GM23338 (cell line): ENCODE results near the gene ST6GALNAC3. TPM values are rescaled to one million over a fixed set of nuclear protein-coding genes. Genes with fewer than 3 reads are reported as not detected.
"Not testable (repeated sequence)": the region's sequence is repeated elsewhere in the genome, so short reads cannot be mapped to it uniquely, and the experiment has no call there.

Source experiments
- ATAC-seq: fragments of 200-7000 bp; cut with Tn5 transposase; 3 replicates; pipeline ENCODE4 v1.9.1; 2020
- DNase-seq: peaks from one replicate; pipeline ENCODE4 v3.0.0-alpha.2; 2015; ENCODE audit warnings: low spot score
- H2AFZ ChIP-seq: fragments of 200-600 bp; sonication (generic); 2 replicates; pipeline ENCODE4 v1.8.0; 2016; ENCODE audit warnings: antibody characterized with exemption, mild to moderate bottlenecking, moderate library complexity
- H3F3A ChIP-seq: fragments of 200-600 bp; sonication (generic); replicated peaks from 2 replicates; pipeline ENCODE4 v1.8.0; 2017; ENCODE audit warnings: antibody characterized with exemption, mixed run types, low read depth
- H3K27ac ChIP-seq: fragments of 200-600 bp; sonication (generic); 2 replicates; pipeline ENCODE4 v1.6.1; 2016; ENCODE audit warnings: low read depth
- H3K27me3 ChIP-seq: fragments of 200-600 bp; sonication (generic); 2 replicates; pipeline ENCODE4 v1.8.0; 2016; ENCODE audit warnings: mild to moderate bottlenecking, mixed run types, moderate library complexity; ENCODE audit not compliant: insufficient read depth
- H3K36me3 ChIP-seq: fragments of 200-600 bp; sonication (generic); 2 replicates; pipeline ENCODE4 v1.8.0; 2016; ENCODE audit warnings: mild to moderate bottlenecking; ENCODE audit not compliant: insufficient read depth
- H3K4me1 ChIP-seq: fragments of 200-600 bp; sonication (generic); 2 replicates; pipeline ENCODE4 v1.8.0; 2016; ENCODE audit warnings: mild to moderate bottlenecking, moderate library complexity; ENCODE audit not compliant: insufficient read depth
- H3K4me2 ChIP-seq: fragments of 200-600 bp; sonication (generic); 2 replicates; pipeline ENCODE4 v1.7.1; 2017; ENCODE audit warnings: mixed run types
- H3K4me3 ChIP-seq: fragments of 200-600 bp; sonication (generic); 2 replicates; pipeline ENCODE4 v1.6.1; 2016; ENCODE audit warnings: mixed run types
- H3K79me2 ChIP-seq: fragments of 200-600 bp; sonication (generic); replicated peaks from 2 replicates; pipeline ENCODE4 v1.8.0; 2017; ENCODE audit warnings: mild to moderate bottlenecking; ENCODE audit not compliant: insufficient read depth
- H3K9me2 ChIP-seq: fragments of 200-600 bp; sonication (generic); 2 replicates; pipeline ENCODE4 v1.8.0; 2017; ENCODE audit not compliant: insufficient read depth
- H4K20me1 ChIP-seq: fragments of 200-600 bp; sonication (generic); replicated peaks from 2 replicates; pipeline ENCODE4 v1.8.0; 2017; ENCODE audit warnings: mild to moderate bottlenecking; ENCODE audit not compliant: insufficient read depth
- H3K27ac Mint-ChIP-seq: 2 replicates; pipeline ENCODE4 v1.8.0; 2020; ENCODE audit warnings: inconsistent platforms, mild to moderate bottlenecking, moderate library complexity, mixed read lengths
- H3K27me3 Mint-ChIP-seq: 3 replicates; pipeline ENCODE4 v1.8.0; 2022; ENCODE audit warnings: low read depth, mild to moderate bottlenecking, moderate library complexity, mixed read lengths, inconsistent platforms; ENCODE audit not compliant: insufficient read depth, poor library complexity
- H3K36me3 Mint-ChIP-seq: 3 replicates; pipeline ENCODE4 v1.8.0; 2021; ENCODE audit warnings: low read depth, mild to moderate bottlenecking, inconsistent platforms, moderate library complexity, mixed read lengths
- H3K4me1 Mint-ChIP-seq: 3 replicates; pipeline ENCODE4 v1.8.0; 2020; ENCODE audit warnings: mild to moderate bottlenecking, inconsistent platforms, mixed read lengths
- H3K4me3 Mint-ChIP-seq: 3 replicates; pipeline ENCODE4 v1.8.0; 2021; ENCODE audit warnings: moderate library complexity, mild to moderate bottlenecking, inconsistent platforms, mixed read lengths
- H3K9me3 Mint-ChIP-seq: 3 replicates; pipeline ENCODE4 v1.8.0; 2020; ENCODE audit warnings: moderate library complexity, mild to moderate bottlenecking, inconsistent platforms, mixed read lengths
- CREB1 ChIP-seq: fragments of 250-450 bp; sonication (Bioruptor Pico); IDR thresholded peaks from 2 replicates; pipeline ENCODE4 v1.5.0; 2020; ENCODE audit warnings: low read depth, mild to moderate bottlenecking, moderate library complexity
- EZH2 ChIP-seq: fragments of 200-600 bp; sonication (generic); IDR thresholded peaks from one replicate; pipeline ENCODE4 v1.8.0; 2017; ENCODE audit warnings: antibody characterized with exemption, mild to moderate bottlenecking, low read depth; ENCODE audit not compliant: unreplicated experiment
- JUNB ChIP-seq: IDR thresholded peaks from one replicate; pipeline ENCODE4 v1.6.1; 2016; ENCODE audit warnings: antibody characterized with exemption; ENCODE audit not compliant: unreplicated experiment
- POLR2AphosphoS5 ChIP-seq: IDR thresholded peaks from 2 replicates; pipeline ENCODE4 v1.6.1; 2016; ENCODE audit warnings: antibody characterized with exemption, low read depth
- STAT1 ChIP-seq: IDR thresholded peaks from one replicate; pipeline ENCODE4 v1.6.1; 2016; ENCODE audit warnings: antibody characterized with exemption; ENCODE audit not compliant: unreplicated experiment
- ZNF114 ChIP-seq: fragments of 250-450 bp; sonication (Bioruptor Pico); IDR thresholded peaks from 2 replicates; pipeline ENCODE4 v1.5.0; 2020; ENCODE audit warnings: mild to moderate bottlenecking, moderate library complexity
- ZNF331 ChIP-seq: fragments of 250-450 bp; sonication (Bioruptor Pico); IDR thresholded peaks from 2 replicates; pipeline ENCODE4 v1.5.0; 2020; ENCODE audit warnings: low read depth, mild to moderate bottlenecking, moderate library complexity
- ZNF462 ChIP-seq: fragments of 250-450 bp; sonication (Bioruptor Pico); IDR thresholded peaks from 2 replicates; pipeline ENCODE4 v1.5.0; 2020; ENCODE audit warnings: mild to moderate bottlenecking, moderate library complexity
- polyA plus RNA-seq: library from polyadenylated mRNA; unstranded; fragments of >200 nt; fragmentation: Nextera tagmentation; extraction: Ambion mirVana; gene quantifications from 2 replicates; pipeline ENCODE4 v1.2.1, GENCODE V29; 2016
- total RNA-seq: library from RNA; depleted of rRNA; stranded (reverse); fragments of >200 nt; shearing (Covaris generic); gene quantifications from 2 replicates; pipeline ENCODE4 v1.2.3, GENCODE V29; 2014
- TF ChIP-seq, protein P1 (sequence below): IDR thresholded peaks from one replicate; pipeline ENCODE4 v1.6.1; 2018; ENCODE audit warnings: antibody characterized with exemption; ENCODE audit not compliant: unreplicated experiment
- TF ChIP-seq, protein P2 (sequence below): IDR thresholded peaks from 2 replicates; pipeline ENCODE4 v1.6.1; 2016; ENCODE audit warnings: antibody characterized with exemption

ST6GALNAC3 gene
- total and polyA plus RNA-seq, 2 experiments from 2014 or later, result 4.7 to 11.6 TPM

DNA sequence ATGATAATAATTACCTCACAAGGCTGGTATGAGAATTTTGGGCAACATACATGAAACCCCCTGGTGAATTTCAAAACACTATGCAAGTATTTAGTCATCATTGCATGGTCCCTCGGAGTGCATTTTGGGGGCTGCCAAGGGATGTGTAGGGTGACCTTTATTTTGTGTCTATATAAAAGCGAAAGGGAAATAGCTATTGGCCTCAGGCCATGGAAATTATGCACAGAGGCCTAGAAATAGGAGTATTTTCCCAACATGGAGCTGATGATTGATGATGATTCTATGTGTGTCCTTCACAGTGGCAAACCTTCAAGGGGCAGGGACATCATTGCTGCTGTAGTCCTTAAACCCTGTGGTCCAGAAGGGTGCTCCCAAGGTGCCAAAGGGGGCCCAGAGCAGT is 265.5 kb downstream of the ST6GALNAC3 start:
- no peak overlapping the region for H2AFZ ChIP-seq
- H3K4me1 ChIP-seq, result no peaks in the 10 kb centered on the region
- TF ChIP-seq, protein P1, sequence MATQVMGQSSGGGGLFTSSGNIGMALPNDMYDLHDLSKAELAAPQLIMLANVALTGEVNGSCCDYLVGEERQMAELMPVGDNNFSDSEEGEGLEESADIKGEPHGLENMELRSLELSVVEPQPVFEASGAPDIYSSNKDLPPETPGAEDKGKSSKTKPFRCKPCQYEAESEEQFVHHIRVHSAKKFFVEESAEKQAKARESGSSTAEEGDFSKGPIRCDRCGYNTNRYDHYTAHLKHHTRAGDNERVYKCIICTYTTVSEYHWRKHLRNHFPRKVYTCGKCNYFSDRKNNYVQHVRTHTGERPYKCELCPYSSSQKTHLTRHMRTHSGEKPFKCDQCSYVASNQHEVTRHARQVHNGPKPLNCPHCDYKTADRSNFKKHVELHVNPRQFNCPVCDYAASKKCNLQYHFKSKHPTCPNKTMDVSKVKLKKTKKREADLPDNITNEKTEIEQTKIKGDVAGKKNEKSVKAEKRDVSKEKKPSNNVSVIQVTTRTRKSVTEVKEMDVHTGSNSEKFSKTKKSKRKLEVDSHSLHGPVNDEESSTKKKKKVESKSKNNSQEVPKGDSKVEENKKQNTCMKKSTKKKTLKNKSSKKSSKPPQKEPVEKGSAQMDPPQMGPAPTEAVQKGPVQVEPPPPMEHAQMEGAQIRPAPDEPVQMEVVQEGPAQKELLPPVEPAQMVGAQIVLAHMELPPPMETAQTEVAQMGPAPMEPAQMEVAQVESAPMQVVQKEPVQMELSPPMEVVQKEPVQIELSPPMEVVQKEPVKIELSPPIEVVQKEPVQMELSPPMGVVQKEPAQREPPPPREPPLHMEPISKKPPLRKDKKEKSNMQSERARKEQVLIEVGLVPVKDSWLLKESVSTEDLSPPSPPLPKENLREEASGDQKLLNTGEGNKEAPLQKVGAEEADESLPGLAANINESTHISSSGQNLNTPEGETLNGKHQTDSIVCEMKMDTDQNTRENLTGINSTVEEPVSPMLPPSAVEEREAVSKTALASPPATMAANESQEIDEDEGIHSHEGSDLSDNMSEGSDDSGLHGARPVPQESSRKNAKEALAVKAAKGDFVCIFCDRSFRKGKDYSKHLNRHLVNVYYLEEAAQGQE, result no peak
- TF ChIP-seq JUNB (no peak), ZNF114 (CRISPR knock-in tag) (no peak), ZNF331 (no peak), EZH2 (no peak), ZNF462 (CRISPR knock-in tag) (no peak), CREB1 (CRISPR knock-in tag) (no peak), STAT1 (no peak), POLR2AphosphoS5 (no peak)
- TF ChIP-seq, protein P2, sequence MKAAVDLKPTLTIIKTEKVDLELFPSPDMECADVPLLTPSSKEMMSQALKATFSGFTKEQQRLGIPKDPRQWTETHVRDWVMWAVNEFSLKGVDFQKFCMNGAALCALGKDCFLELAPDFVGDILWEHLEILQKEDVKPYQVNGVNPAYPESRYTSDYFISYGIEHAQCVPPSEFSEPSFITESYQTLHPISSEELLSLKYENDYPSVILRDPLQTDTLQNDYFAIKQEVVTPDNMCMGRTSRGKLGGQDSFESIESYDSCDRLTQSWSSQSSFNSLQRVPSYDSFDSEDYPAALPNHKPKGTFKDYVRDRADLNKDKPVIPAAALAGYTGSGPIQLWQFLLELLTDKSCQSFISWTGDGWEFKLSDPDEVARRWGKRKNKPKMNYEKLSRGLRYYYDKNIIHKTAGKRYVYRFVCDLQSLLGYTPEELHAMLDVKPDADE, result no peak
- no peak overlapping the region for H3K27ac Mint-ChIP-seq
- no peaks in the 10 kb centered on the region for H3K79me2 ChIP-seq
- H3K36me3 ChIP-seq, result no peaks in the 10 kb centered on the region
- ATAC-seq (no peak), DNase-seq (no peak)
- no peaks in the 10 kb centered on the region for H3K9me2 ChIP-seq
- no peak overlapping the region for H3K4me3 Mint-ChIP-seq
- no peaks in the 10 kb centered on the region for H4K20me1 ChIP-seq
- H3F3A ChIP-seq, result no peaks in the 10 kb centered on the region
- H3K36me3 Mint-ChIP-seq, result 0 out of 3 replicates have a peak, but pooled peaks cover 2% of the 10 kb centered on the region
- no peak overlapping the region for H3K4me2 ChIP-seq
- no peaks in the 10 kb centered on the region for H3K27me3 Mint-ChIP-seq
- H3K4me3 ChIP-seq, result no peak overlapping the region
- no peak overlapping the region for H3K27ac ChIP-seq
- H3K9me3 Mint-ChIP-seq, result no peaks in the 10 kb centered on the region; the same call in 2 of the 3 replicates
- H3K4me1 Mint-ChIP-seq, result peaks cover 13% of the 10 kb centered on the region
- no peaks in the 10 kb centered on the region for H3K27me3 ChIP-seq

DNA sequence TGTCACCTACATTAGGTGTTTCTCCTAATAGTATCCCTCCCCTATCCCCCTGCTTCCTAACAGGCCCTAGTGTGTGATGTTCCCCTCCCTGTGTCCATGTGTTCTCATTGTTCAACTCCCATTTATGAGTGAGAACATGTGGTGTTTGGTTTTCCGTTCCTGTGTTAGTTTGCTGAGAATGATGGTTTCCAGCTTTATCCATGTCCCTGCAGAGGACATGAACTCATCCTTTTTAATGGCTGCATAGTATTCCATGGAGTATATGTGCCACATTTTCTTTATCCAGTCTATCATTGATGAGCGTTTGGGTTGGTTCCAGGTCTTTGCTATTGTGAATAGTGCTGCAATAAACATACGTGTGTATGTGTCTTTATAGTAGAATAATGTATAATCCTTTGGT is 267.3 kb downstream of the ST6GALNAC3 start:
- H3K4me1 ChIP-seq, H3K4me1 Mint-ChIP-seq, H3K27ac ChIP-seq, H3K36me3 ChIP-seq, ATAC-seq, H3K27me3 Mint-ChIP-seq, H4K20me1 ChIP-seq, H3K4me2 ChIP-seq, H3K9me3 Mint-ChIP-seq, H3K79me2 ChIP-seq, H3F3A ChIP-seq, H2AFZ ChIP-seq, H3K9me2 ChIP-seq, H3K4me3 Mint-ChIP-seq, H3K36me3 Mint-ChIP-seq, H3K4me3 ChIP-seq, DNase-seq, H3K27ac Mint-ChIP-seq, H3K27me3 ChIP-seq: not testable (repeated sequence)
